Colon (tissue), 2 donors: ENCODE measurements around the gene ZNF500.
"Not testable (repeated sequence)": the region's sequence is repeated elsewhere in the genome, so short reads cannot be mapped to it uniquely, and the experiment has no call there.

ENCODE experiments used
- FAIRE-seq: peaks from 2 replicates; lab custom pipeline; 2012; peaks lifted over from hg19 to GRCh38; lab: Jason Lieb, UNC
- donor health status: control.
- donor health status: control.

The ZNF500 gene

GRCh38 chr16:4796982-4797804, 30.2 kb upstream of the ZNF500 start:
- FAIRE-seq, result no peak

- no peak for FAIRE-seq
Measured at GRCh38 chr16:4795828-4796572, 29.0 kb upstream of the ZNF500 start.

GRCh38 chr16:4795181-4795827, 28.3 kb upstream of the ZNF500 start, which contains the start of gene SMIM22:
Gene SMIM22, plus strand, starts transcription at chr16:4795369. Its CDS starts 366 bp downstream, at chr16:4795735.
- FAIRE-seq, result no peak

GRCh38 chr16:4792951-4793513, 26.1 kb upstream of the ZNF500 start:
- FAIRE-seq, result no peak

- no peak for FAIRE-seq
Measured at GRCh38 chr16:4790871-4791270, 23.9 kb upstream of the ZNF500 start.

- no peak for FAIRE-seq
Measured at GRCh38 chr16:4790261-4790660, 23.3 kb upstream of the ZNF500 start.

GRCh38 chr16:4788910-4789309, 21.9 kb upstream of the ZNF500 start:
- FAIRE-seq, result no peak

GRCh38 chr16:4788489-4788889, 21.5 kb upstream of the ZNF500 start:
- FAIRE-seq, result no peak

GRCh38 chr16:4787627-4788482, 20.9 kb upstream of the ZNF500 start, which contains the start of gene SEPTIN12:
Gene SEPTIN12, minus strand, starts transcription at chr16:4788345. Its CDS starts 700 bp downstream, at chr16:4787645.
- no peak for FAIRE-seq

- FAIRE-seq, result no peak
Measured at GRCh38 chr16:4787068-4787467, 20.1 kb upstream of the ZNF500 start.

- FAIRE-seq, result no peak
Measured at GRCh38 chr16:4785758-4786433, 18.9 kb upstream of the ZNF500 start.

- FAIRE-seq, result not testable (repeated sequence)
Measured at GRCh38 chr16:4784444-4784987, 17.6 kb upstream of the ZNF500 start.

- no peak for FAIRE-seq
Measured at GRCh38 chr16:4783951-4784336, 17.0 kb upstream of the ZNF500 start.

- no peak for FAIRE-seq
Measured at GRCh38 chr16:4783251-4783950, 16.4 kb upstream of the ZNF500 start.

- FAIRE-seq, result no peak
Measured at GRCh38 chr16:4780235-4780634, 13.3 kb upstream of the ZNF500 start.

GRCh38 chr16:4778050-4778392, 11.1 kb upstream of the ZNF500 start:
- no peak for FAIRE-seq

- no peak for FAIRE-seq
Measured at GRCh38 chr16:4777339-4778049, 10.5 kb upstream of the ZNF500 start.

- no peak for FAIRE-seq
Measured at GRCh38 chr16:4776141-4776705, 9.3 kb upstream of the ZNF500 start.

- FAIRE-seq, result no peak
Measured at GRCh38 chr16:4775005-4775404, 8.0 kb upstream of the ZNF500 start.
